ENCODE data around the gene AFF2.

The AFF2 gene

DNA sequence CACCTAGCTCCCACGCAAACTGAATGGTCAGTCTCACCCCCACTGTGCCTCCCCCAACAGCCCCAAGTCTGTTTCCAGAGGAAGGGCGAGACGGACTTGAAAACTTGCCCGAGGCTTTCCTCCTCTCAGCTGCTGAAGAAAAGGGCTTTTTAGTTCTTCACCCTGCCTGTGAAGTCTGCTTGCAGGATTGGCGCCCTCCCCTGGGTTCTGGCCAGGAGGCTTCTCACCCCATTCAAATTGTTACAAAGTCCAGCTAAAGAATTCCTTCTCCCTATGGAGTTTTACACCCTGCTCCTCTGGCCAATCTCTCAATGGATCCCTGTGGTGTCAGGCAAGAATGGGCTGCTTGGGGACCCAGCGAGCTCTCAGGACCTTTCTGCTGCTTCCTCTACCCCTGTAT is 241.0 kb downstream of the AFF2 start:
- DNase-seq (ENCODE audit: low read depth, low spot score), result no peak

DNA sequence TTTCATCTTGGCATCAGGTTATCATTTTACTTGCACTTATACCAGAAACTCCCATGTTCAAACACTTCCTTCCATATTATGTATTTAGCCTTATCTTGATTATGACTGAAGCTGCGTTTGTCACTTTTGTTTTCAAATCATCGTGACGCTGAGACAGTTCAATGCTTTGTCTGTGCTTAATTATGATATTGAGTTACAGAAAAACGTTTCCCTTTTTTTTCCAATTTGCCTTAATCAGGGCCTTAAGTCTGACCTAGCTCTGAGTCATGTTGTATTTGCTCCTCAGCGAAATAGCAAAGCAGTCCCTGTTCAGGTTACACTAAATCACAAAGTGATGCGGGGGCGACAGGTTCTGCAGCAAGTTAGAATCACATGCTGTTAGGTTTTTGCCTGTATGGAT is 254.7 kb downstream of the AFF2 start:
- no peak for DNase-seq (ENCODE audit: low read depth, low spot score)

DNA sequence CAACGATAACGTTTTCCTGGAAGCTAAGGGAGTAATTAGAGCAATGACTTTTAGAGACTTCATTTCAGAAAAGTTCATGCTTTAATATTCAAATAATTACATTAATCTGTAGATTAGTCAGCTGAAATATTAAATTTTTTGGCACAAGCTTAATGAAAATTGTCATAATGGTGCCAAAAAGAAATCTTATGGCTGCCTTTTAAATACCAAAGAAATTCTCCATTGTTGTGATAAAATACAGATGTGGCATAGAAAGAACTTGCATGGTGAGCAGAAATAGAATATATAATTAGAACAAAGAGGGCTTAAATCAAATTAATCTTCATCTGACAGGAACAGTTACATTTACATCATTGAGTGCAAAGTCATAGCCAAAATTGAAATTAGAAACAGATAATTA is 263.5 kb downstream of the AFF2 start:
- no peak for DNase-seq (ENCODE audit: low read depth, low spot score)

GRCh38 chrX:148768296-148768695 is 267.9 kb downstream of the AFF2 start:
- DNase-seq (ENCODE audit: low read depth, low spot score), result no peak

DNA sequence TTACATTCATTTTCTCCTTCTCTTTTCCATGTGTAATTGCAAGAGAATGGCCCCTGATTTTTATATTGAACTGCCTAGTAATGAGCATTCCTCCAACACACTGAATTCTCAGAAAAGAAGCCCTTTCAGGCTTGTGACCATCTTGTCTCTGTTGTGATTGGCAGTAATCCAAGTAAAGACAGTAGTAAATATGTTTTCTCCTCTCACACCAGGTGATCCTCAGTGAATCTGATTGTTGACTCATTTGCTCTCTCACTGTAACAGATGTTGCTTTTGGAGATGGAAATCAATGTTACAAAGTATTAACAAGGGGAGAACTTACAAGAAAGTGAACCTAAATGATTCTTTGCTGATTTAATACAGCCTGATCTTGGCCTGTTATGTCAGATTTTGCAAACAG is 271.0 kb downstream of the AFF2 start:
- DNase-seq (ENCODE audit: low read depth, low spot score), result peak; percentile 9

GRCh38 chrX:148774276-148774675 is 273.9 kb downstream of the AFF2 start:
- DNase-seq (ENCODE audit: low read depth, low spot score), result no peak

- no peak for DNase-seq (ENCODE audit: low read depth, low spot score)
Observed at GRCh38 chrX:148784137-148784536, 283.7 kb downstream of the AFF2 start.

- DNase-seq (ENCODE audit: low read depth, low spot score), result no peak
Observed at GRCh38 chrX:148784856-148785255, 284.4 kb downstream of the AFF2 start.

GRCh38 chrX:148785256-148785655 is 284.8 kb downstream of the AFF2 start:
- DNase-seq (ENCODE audit: low read depth, low spot score), result no peak

DNA sequence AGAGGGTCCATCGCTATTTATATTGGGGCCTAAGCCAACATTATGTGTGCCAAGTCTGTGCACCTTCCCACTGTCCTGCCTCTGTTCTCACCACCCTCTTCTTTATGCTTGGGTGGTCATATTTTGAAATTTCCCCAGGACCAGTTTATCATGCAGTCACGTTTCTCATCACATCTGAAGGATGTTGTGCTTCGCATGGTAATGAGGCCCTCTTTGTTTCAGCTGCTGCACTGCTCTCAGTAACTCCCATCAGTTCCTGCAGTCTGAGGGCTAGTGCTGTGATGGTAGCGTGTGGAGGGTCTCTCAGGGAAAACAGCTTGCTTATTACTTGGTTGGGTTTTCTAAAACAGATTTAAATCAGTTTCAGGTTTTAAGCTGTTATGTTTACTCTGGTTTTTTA is 288.0 kb downstream of the AFF2 start:
- no peak for DNase-seq (ENCODE audit: low read depth, low spot score)

DNA sequence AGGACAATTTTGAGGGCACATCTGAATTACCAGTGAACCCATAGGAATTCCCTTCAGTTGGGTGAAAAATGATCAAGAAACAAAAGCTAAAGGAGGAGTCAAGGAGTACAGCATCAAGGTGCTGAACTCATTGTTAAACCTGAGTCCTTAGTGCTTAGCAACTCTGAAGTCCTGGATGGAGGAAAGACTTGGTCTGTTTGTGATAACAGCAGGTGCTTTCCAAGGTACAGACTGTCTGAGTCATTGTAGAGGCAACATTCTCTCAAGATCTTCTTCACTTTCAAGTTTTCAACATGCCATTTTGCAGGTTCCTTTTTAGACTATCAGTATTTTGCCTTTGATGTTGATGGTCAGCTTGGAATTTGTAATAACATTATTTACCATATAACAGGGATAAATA is 293.9 kb downstream of the AFF2 start:
- no peak for DNase-seq (ENCODE audit: low read depth, low spot score)

DNA sequence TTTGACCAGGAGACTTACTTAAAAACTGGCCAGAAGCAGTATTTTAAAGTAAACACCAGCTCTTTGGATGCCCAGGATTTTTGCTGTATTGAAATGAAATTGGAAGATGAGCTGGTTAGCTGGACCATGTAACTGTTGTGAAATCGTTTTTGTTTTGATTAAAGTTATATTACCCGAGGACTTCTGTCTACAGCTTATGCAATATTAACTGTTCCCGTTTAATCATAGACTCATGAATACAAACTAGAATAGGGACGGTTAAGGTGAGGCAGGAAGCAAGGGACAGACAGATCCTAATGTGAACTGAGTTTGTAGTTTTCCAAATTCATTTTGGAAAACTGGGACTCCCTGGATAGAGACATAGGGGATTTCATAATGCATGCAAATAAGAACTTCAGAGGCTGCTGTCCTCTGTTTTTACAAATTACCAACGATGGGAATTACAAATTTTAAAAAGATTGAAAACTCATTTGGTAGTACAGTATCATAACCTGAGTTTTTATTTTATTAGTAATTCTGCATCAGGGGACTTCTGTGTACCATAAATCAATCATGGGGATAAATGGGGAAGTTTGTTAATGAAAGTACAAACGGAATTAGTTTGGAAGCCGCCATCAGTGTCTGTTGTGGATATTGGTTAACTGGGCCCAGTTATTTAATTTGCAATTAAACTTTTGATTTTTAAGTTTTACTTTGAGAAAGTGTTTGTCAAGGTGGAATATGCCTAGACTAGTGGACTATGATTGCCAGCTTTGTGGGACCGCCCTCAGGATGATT is 304.4 kb downstream of the AFF2 start:
- no peak for DNase-seq (ENCODE audit: low read depth, low spot score)

DNA sequence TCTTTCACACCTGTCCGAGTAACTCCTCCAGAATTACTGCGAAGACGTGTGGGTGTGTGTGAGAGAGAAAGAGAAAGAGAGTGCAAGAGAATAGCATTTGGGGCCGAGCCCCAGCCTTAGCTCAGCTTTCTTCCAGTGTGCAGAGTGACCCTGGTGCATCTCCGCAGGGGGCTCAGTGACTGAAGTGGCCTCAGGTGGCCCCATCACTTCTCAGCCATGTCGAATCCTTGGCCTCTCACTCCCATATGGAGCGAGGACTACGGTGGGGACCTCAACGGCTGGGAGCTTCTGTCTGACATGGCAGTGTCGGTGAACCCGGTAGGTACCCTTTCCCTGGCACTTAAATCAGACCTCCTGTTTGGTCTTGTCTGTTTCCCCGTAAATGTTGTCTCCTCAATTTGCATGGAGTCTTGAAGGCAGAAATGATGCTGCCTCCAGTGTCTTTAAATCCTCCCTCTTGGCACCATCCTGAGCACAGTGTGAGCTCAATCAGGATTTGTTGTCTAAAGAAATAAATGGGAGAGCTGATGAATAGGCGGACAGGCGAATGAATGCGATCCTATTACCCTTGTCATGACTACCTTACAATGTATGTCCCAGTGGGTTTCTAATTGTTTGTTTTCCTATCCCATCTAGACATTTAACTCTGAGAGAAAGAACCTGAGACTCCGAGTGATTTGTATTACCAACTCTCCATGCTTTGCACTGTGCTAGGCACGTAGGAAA is 305.9 kb downstream of the AFF2 start:
- DNase-seq (ENCODE audit: low read depth, low spot score), result no peak

DNA sequence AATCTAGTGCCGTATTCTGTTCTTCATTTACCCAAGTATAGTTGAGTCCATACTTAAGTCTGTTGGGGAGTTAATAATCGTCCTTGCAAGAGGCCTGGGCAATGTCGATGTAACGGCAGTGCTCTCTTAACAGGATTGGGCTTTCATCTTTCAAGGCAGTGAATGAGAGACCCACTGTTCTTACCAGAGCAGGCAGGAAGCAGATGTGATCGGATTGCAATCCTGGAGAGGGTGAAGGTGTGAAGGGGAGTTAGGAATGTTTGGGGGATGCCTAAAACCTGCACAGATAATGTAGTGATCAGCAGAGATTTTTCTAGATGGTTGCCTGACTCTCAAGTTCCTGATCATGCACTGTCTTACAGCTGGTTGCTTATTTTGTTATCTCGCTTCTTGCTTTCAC is 308.4 kb downstream of the AFF2 start:
- no peak for DNase-seq (ENCODE audit: low read depth, low spot score)

GRCh38 chrX:148811236-148811635 is 310.8 kb downstream of the AFF2 start:
- no peak for DNase-seq (ENCODE audit: low read depth, low spot score)

- DNase-seq (ENCODE audit: low read depth, low spot score), result no peak
Observed at GRCh38 chrX:148813422-148813821, 313.0 kb downstream of the AFF2 start.

- no peak for DNase-seq (ENCODE audit: low read depth, low spot score)
Observed at GRCh38 chrX:148813967-148814366, 313.6 kb downstream of the AFF2 start.

- no peak for DNase-seq (ENCODE audit: low read depth, low spot score)
Observed at GRCh38 chrX:148815218-148815961, 315.0 kb downstream of the AFF2 start.

- DNase-seq (ENCODE audit: low read depth, low spot score), result no peak
Observed at GRCh38 chrX:148823986-148824385, 323.6 kb downstream of the AFF2 start.

DNA sequence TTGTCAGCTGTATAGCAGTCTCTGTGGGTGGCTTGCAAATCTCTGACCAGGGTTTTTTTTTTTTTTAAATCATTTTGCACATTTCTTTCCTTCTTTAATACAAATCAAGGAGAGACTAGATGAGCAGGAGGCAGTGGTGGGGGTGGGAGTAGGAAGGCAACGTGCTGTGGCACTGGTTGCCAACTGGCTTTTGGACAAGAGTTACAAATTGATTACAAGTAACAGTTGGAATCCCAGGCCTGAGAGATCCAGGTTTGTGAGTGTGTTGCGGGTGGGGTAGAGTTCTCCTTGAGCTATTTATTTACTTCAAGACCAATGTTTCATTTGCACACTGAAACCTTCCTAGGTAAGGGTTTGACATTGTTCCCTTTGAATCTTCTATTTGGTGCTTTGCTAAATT is 325.3 kb downstream of the AFF2 start:
- no peak for DNase-seq (ENCODE audit: low read depth, low spot score)

DNA sequence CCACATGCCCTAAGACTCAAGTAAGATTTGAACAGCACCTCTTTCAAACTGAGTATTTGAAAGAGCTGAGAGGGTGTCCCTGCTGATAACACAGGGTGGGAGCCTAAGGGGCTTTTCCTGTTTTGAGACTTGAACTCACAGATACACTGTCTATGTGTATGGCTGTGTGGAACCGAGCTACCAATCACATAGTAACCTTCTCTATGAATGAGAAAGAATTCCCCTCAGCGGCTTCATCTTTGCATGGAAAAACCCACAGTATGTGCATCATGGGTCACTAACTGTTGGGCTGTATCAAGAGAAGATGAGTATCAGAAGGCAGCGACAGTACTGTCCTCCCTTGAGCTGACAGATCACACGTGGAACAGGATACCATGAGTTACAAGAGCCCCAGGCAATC is 336.3 kb downstream of the AFF2 start:
- DNase-seq (ENCODE audit: low read depth, low spot score), result no peak

GRCh38 chrX:148850631-148851030 is 350.2 kb downstream of the AFF2 start:
- DNase-seq (ENCODE audit: low read depth, low spot score), result no peak

DNA sequence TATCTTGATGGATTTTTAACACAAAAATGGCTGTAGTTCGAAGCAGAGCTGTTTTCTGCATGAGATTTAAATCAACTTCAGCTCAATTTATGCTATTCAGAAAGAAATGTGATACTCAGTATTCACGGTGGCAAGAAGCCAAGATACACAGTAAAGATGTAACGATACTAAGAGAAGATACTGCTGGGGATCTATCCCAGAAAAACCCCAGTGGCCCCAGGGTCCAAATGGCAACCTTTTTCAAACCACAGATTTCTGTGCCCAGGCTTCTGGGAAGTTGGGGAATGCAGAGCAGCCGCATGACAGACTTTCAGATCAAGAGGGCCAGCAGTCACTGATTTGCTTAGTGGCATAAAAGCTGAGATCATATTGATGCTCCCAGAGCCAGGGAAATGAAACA is 353.9 kb downstream of the AFF2 start:
- DNase-seq (ENCODE audit: low read depth, low spot score), result peak; percentile 10
